ENCODE measurements around the gene FOSL1.

- TF ChIP-seq CTCF (IDR thresholded peaks at IDR 0.05) = no peak
- TF ChIP-seq EP300 (IDR thresholded peaks at IDR 0.05) = no peak
These were observed 20.6 kb downstream of the FOSL1 start, which contains the start of gene CTSW for GRCh38 chr11:65879617-65880016.

Data from upper lobe of left lung (tissue), 4 donors.